Measurements from ENCODE around the gene DNASE1.

DNA sequence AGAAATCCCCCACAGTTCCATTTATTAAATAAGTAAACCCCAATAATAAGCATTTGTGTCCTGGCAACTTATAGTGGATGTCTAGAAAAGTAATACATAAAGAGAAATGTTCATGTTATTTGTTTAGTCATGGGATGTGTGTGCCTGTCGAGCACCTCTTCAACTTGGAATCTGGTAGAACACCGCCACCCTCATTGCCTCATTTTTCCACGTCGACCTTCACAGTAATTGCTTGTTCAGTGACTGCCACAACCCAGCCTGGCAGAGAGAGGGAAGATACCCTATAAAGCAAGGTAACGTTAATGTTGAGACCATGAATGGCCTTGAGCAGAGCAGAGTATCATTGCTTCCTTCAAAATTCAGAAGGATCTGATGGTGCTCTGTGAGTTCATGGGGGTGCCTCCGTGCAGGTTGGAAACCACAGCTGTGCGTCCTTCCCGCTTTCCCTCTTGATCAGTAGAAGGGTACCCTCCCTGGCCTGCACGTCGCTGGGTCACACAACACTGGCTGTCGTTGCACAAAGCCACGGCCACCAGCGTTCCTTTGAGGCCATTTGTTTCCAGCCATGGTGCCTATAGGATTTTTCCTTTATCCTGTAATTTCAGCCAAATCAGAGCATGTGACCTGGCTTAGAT, 3.7 kb upstream of the DNASE1 start:
- TF ChIP-seq POLR2A (IDR thresholded peaks at IDR 0.05), result no peak
- TF ChIP-seq, protein P1, sequence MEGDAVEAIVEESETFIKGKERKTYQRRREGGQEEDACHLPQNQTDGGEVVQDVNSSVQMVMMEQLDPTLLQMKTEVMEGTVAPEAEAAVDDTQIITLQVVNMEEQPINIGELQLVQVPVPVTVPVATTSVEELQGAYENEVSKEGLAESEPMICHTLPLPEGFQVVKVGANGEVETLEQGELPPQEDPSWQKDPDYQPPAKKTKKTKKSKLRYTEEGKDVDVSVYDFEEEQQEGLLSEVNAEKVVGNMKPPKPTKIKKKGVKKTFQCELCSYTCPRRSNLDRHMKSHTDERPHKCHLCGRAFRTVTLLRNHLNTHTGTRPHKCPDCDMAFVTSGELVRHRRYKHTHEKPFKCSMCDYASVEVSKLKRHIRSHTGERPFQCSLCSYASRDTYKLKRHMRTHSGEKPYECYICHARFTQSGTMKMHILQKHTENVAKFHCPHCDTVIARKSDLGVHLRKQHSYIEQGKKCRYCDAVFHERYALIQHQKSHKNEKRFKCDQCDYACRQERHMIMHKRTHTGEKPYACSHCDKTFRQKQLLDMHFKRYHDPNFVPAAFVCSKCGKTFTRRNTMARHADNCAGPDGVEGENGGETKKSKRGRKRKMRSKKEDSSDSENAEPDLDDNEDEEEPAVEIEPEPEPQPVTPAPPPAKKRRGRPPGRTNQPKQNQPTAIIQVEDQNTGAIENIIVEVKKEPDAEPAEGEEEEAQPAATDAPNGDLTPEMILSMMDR (IDR thresholded peaks at IDR 0.05 in 4 of 5, conservative IDR thresholded peaks at IDR 0.05 in 1 of 5), result no peak

All from gastrocnemius medialis (tissue), 4 donors.